GM12865 (cell line): ENCODE results near the gene DDTL.

ENCODE experiments used
- DNase-seq: peaks from one replicate; pipeline ENCODE4 v3.0.0; 2010; ENCODE audit warnings: low read depth
- H3K4me3 ChIP-seq: 2 replicates; pipeline ENCODE4 v1.5.1; 2011; ENCODE audit warnings: mild to moderate bottlenecking, low read depth, low read length, control low read depth
- CTCF ChIP-seq: IDR thresholded peaks from 2 replicates; pipeline ENCODE4 v1.5.1; 2011; ENCODE audit warnings: low read length, control low read depth, low read depth, inconsistent platforms; ENCODE audit not compliant: insufficient read depth; ENCODE audit errors: missing control alignments

Gene DDTL

DNA sequence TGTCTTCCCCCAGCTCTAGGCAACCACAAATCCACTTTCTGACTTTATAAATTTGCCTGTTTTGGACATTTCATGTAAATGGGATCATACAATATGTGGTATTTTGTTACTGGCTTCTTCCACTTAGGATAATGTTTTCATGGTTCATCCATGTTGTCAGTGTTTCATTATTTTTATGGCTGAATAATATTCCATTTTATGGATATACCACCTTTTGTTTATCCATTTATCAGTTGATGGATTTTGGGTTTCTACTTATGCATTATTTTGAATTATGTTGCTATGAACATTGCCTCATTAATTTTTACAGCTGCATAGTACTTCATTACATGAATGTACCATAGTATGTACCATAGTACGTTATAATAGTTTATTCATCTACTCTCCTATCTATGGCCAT lies 49.5 kb downstream of the DDTL start:
- no peak for DNase-seq
- no peak for TF ChIP-seq CTCF
- no peak overlapping the region for H3K4me3 ChIP-seq

- no peak for DNase-seq
- TF ChIP-seq CTCF, result no peak
- H3K4me3 ChIP-seq, result no peak overlapping the region
Observed at GRCh38 chr22:24021304-24021703, 54.6 kb downstream of the DDTL start.
